Esophagus squamous epithelium (tissue), 4 donors: ENCODE measurements around the gene CEP57L1.

Source experiments
- CTCF ChIP-seq, 6 experiments: fragments of 450-650 bp in 4 of 6; fragments of 200-600 bp in 2 of 6; sonication (generic) in 2 of 6; IDR thresholded peaks; one replicate each; pipeline ENCODE4 v1.5.1; 2016 to 2019; ENCODE audit warnings: antibody characterized with exemption in 6 of 6, mild to moderate bottlenecking in 4 of 6, moderate library complexity in 4 of 6
- POLR2A ChIP-seq, 4 donors: fragments of 450-650 bp; IDR thresholded peaks; one replicate each; pipeline ENCODE4 v1.6.1; 2017; ENCODE audit warnings: antibody characterized with exemption in 4 of 4, mild to moderate bottlenecking in 4 of 4, moderate library complexity in 3 of 4

- no peak for TF ChIP-seq POLR2A (IDR thresholded peaks at IDR 0.05)
- TF ChIP-seq CTCF (IDR thresholded peaks at IDR 0.05): no peak
These were observed 25.6 kb upstream of the CEP57L1 start for GRCh38 chr6:109069746-109070145.
